HG03558 (cell line): Measurements from ENCODE around the gene UBE2G2.

Experiments
- ATAC-seq: cut with Tn5 transposase; IDR thresholded peaks from one replicate; pipeline ENCODE4 v1.9.1; 2021; ENCODE audit warnings: moderate number of reproducible peaks; ENCODE audit not compliant: unreplicated experiment; ENCODE audit errors: extremely low read depth

Gene UBE2G2

GRCh38 chr21:44801468-44802395, at the start of gene UBE2G2:
Gene UBE2G2, minus strand, starts transcription at chr21:44801820. Its CDS starts 72 bp downstream, at chr21:44801748.
- no peak for ATAC-seq

GRCh38 chr21:44850905-44851657, 49.5 kb upstream of the UBE2G2 start:
- ATAC-seq, result no peak

GRCh38 chr21:44850208-44850800, 48.7 kb upstream of the UBE2G2 start:
- no peak for ATAC-seq

- ATAC-seq, result no peak
Observed at GRCh38 chr21:44849616-44850130, 48.1 kb upstream of the UBE2G2 start.

GRCh38 chr21:44848821-44849521, 47.4 kb upstream of the UBE2G2 start:
- ATAC-seq, result no peak

GRCh38 chr21:44847261-44848056, 45.8 kb upstream of the UBE2G2 start:
- ATAC-seq, result no peak

- ATAC-seq, result no peak
Observed at GRCh38 chr21:44846485-44847260, 45.1 kb upstream of the UBE2G2 start.

- ATAC-seq, result no peak
Observed at GRCh38 chr21:44846224-44846484, 44.5 kb upstream of the UBE2G2 start.

- ATAC-seq, result no peak
Observed at GRCh38 chr21:44845418-44846223, 44.0 kb upstream of the UBE2G2 start.

GRCh38 chr21:44844256-44844655, 42.6 kb upstream of the UBE2G2 start:
- no peak for ATAC-seq

GRCh38 chr21:44842721-44843445, 41.3 kb upstream of the UBE2G2 start:
- no peak for ATAC-seq

GRCh38 chr21:44842087-44842486, 40.5 kb upstream of the UBE2G2 start:
- ATAC-seq, result no peak

GRCh38 chr21:44840771-44841170, 39.2 kb upstream of the UBE2G2 start:
- ATAC-seq, result no peak

- ATAC-seq, result no peak
Observed at GRCh38 chr21:44838951-44839350, 37.3 kb upstream of the UBE2G2 start.

- no peak for ATAC-seq
Observed at GRCh38 chr21:44838039-44838895, 36.6 kb upstream of the UBE2G2 start.

GRCh38 chr21:44837537-44837936, 35.9 kb upstream of the UBE2G2 start:
- no peak for ATAC-seq
